Hematopoietic multipotent progenitor cell treated with erythropoietin and hydrocortisone succinate and interleukin-3 and kit ligand, for 8 days (in vitro differentiated cells): ENCODE data around the gene CDSN.
A peak's percentile ranks its signal among the peaks of the same experiment; 100 is the strongest.

Source experiments
- DNase-seq: peaks from one replicate; pipeline ENCODE4 v3.0.0-alpha.2; 2015

Gene CDSN

GRCh38 chr6:31115941-31116560 is 4.2 kb downstream of the CDSN start:
- no peak for DNase-seq

- DNase-seq = peak; percentile 27
These were observed 5.0 kb downstream of the CDSN start for GRCh38 chr6:31114970-31115849.

GRCh38 chr6:31114541-31114878 is 5.7 kb downstream of the CDSN start, which contains the start of gene PSORS1C1:
Gene PSORS1C1, plus strand, starts transcription at chr6:31114800. Its CDS starts 14,833 bp downstream, at chr6:31129633.
- DNase-seq = no peak

GRCh38 chr6:31113861-31114540 is 6.2 kb downstream of the CDSN start:
- DNase-seq = no peak

- DNase-seq = no peak
These were observed 7.8 kb downstream of the CDSN start, which contains the start of gene C6orf15 for GRCh38 chr6:31112478-31112877. Gene C6orf15, minus strand, starts transcription at chr6:31112575. Its CDS starts 20 bp downstream, at chr6:31112555.

- no peak for DNase-seq
These were observed 8.5 kb downstream of the CDSN start for GRCh38 chr6:31111712-31112111.

GRCh38 chr6:31110825-31111582 is 9.2 kb downstream of the CDSN start:
- no peak for DNase-seq

DNA sequence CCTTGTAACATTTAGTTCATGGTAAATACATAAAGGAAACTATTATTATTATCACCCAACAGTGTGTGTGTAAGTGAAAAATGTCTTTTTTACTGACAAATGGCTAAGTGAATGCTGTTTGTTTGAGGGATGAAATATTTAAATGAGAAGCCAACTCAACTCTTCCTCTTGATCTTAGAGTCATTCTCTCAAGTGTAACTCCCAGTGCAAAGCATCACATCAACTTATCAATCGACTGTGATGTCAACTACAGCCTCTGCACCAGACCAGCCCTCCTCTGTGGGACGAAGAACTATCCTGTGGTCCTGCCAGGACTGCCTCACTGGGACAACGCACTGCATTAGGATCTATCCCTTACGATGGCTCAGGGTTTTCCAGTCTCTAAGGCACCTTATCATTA is 13.2 kb downstream of the CDSN start:
- no peak for DNase-seq

DNA sequence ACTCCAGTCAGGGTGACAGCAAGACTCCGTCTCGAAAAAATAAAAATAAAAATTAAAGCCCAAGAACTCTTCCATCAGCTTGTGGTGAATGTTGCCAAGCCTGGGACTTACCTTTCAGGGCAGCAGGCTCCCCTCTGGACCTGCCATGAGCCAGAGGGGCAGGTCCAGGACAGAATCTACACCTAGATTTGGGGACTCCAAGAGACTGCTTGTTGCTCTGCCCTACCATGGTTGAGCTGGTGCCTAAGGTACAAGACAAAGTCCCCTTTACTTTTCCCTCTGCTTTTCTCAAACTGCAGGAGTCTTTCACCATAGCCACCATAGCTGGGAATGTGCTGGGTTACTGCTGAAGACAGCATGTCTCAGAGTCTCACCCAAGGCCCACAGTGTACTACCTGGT is 17.1 kb downstream of the CDSN start:
- DNase-seq = no peak

GRCh38 chr6:31098449-31098938 is 21.8 kb downstream of the CDSN start:
- no peak for DNase-seq

DNA sequence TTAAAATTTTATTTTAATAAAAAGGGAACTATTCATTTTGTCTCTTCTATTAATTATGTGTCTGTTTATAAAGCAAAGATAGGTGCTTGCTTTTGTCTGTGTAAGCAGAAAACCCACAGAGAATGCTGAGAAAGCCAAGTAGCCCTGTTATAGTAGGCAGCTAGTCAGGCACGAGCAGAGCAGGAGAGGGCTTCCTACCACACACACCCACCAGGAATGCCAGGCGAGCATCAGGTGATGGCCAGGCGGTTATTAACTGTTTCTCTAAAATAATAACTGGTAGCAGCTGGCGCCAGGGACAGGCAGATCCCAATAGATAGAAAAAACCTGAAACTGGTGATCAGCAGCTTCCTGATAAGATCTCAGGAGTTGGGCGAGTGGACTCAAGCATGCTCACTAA is 23.6 kb downstream of the CDSN start:
- DNase-seq = peak; percentile 27

GRCh38 chr6:31096215-31096614 is 24.0 kb downstream of the CDSN start:
- DNase-seq = no peak

DNA sequence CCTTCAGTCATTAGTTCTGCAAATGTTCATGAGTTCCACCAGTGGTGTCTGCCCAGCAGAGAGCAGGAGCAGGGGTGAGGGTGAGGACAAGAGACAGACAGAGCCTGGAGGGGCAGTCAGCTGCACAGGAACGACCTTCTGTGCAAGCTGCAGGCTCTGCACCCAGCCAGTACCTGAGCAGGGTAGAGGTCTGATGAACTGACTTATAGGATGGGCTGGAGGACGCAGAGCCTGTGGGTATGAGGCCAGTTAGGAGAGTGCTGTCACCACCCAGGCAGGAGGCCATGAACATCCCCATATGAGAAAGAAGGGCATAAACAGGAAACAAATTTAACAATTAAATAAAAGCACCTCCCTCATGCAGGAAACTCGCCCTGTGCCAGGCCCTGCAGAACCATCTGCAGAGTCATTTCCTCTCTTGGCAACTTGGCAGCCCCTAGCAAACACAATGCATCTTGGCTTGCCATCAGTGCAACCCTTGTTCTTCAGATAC is 25.8 kb downstream of the CDSN start:
- DNase-seq = peak; percentile 37

- peak; percentile 83 for DNase-seq
These were observed 27.3 kb downstream of the CDSN start for GRCh38 chr6:31092769-31093505.

GRCh38 chr6:31092238-31092637 is 28.0 kb downstream of the CDSN start:
- no peak for DNase-seq

GRCh38 chr6:31091680-31092079 is 28.6 kb downstream of the CDSN start:
- DNase-seq = no peak

DNA sequence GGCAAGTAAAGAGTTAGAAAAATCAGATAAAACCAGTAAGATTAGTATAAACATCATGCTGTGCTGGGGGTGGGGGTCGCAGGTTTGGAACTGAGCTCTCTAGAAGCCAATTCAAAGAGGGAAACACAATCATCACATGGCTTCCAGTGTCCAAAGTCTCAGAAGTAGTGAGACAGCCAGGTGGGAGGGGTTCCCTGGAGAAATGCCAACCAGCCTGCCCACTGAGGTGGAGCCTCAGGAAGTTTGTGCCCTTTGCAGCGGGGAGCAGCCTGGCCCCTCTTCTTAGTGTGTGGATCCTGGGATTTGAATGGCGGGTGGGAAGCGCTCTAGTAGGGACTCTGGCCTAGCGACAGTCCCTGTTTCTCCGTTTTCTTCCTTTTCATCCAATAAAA is 29.3 kb downstream of the CDSN start:
- no peak for DNase-seq

- no peak for DNase-seq
These were observed 29.8 kb downstream of the CDSN start for GRCh38 chr6:31090275-31090972.

DNA sequence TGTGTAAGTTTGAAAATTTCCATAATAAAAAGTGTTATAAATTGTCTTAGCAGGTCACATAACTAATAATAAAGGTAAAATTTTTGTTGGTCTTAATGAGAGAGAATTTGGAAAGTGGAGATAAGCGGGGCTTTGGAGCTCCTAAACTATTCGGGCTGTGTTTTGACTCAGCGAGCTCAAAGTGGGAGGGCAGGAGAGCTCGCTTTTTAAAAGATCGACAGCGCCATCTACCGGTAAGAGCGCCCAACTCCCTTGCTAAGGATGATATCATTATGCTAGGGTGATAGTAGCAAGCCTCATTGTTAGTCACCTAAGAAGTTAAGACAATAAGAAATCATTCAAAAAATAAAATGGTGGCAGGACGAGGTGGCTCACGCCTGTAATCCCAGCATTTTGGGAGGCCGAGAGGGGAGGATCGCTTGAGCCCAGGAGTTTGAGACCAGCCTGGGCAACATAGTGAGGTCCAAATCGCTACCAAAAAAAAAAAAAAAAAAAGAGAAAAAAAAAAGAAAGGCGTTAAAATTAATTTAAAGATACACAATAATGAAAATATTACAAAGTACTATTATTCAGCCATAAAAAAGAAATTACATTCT is 32.7 kb downstream of the CDSN start:
- DNase-seq = peak; percentile 87

DNA sequence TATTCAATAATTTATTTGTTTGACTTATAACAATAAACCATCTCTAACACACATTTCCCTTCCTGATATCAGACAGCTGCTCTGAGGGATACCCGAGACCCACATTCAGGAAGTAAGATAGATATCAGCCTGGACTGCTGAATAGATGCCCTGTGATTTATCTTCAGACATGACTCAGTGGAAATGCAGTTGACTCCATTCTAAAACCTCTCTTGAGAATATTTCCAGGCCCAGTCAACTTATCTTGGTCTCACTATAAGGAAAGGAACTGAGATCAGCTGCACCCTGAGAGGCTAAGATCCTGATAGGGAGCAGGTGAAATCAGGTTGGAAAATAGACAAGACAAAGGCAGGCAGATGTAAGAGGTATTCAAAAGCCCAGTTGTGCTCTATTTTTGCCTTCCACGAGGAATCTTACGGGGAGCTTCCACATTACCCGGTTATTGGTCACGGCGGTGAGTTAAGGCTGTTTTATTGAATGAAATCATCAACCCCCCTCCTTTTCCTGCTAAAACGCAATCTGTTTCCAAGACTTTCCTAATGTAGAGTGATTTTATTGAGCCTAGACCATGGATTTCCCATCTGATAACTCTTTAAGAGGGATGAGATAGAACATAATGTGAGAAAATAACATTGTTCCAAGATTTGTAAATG is 33.3 kb downstream of the CDSN start:
- no peak for DNase-seq
